Parietal lobe (tissue), 2 donors: Measurements from ENCODE around the gene POTED. TPM values are rescaled to one million over a fixed set of nuclear protein-coding genes. Genes with fewer than 3 reads are reported as not detected.

Experiments used
- small RNA-seq: library from RNA; depleted of rRNA; stranded (forward); fragments of <200 nt; gene quantifications from one replicate; pipeline ENCODE3, GENCODE V24; 2014; ENCODE audit warnings: low replicate concordance
- total RNA-seq: library from RNA; depleted of rRNA; stranded (reverse); fragments of >200 nt; gene quantifications from one replicate; pipeline ENCODE4 v1.2.3, GENCODE V29; 2014

POTED gene
- not detected for total RNA-seq

GRCh38 chr21:13609477-13609876 is at the start of gene POTED:
Gene POTED, plus strand, starts transcription at chr21:13609777. Its CDS starts 452 bp downstream, at chr21:13610229.

Small RNA genes lying within 50 kb of the gene (small RNA-seq; reads per million reads assigned to genes)
- not detected for gene AL050303.3
- gene MIR3118-1, result not detected
- not detected for gene RNU6-286P
